ENCODE measurements around the gene TMEM179B. TPM values are rescaled to one million over a fixed set of nuclear protein-coding genes. Genes with fewer than 3 reads are reported as not detected.

The TMEM179B gene
- polyA plus RNA-seq, 1 donor (not counting 4 experiments of a cell fraction or from before 2014, with no cell fraction given) = 35.4 TPM

GRCh38 chr11:62830904-62831519, 43.8 kb downstream of the TMEM179B start:
- Histone ChIP-seq H3K9ac (ENCODE audit: control insufficient read depth, extremely low read depth, insufficient read depth, low read length) (peak overlapping the region; percentile 94), H3K9me3 (ENCODE audit: control insufficient read depth, low read depth, low read length) (no peaks in the 10 kb centered on the region), H3K9me1 (ENCODE audit: control insufficient read depth, extremely low read depth, insufficient read depth, low read length) (no peaks in the 10 kb centered on the region), H4K20me1 (ENCODE audit: control insufficient read depth, extremely low read depth, insufficient read depth, low read length) (no peaks in the 10 kb centered on the region), H3K4me2 (ENCODE audit: control insufficient read depth, extremely low read depth, insufficient read depth, low read depth, low read length) (peak overlapping the region; percentile 83), H3K4me3 (ENCODE audit: control insufficient read depth in 2 of 3, extremely low read depth in 1 of 3, insufficient read depth in 2 of 3, low read depth in 1 of 3, low read length in 3 of 3) (peak overlapping the region; percentile 89 to 99 (median 97)), H3K79me2 (ENCODE audit: control insufficient read depth, insufficient read depth, low read length) (peaks cover 47% of the 10 kb centered on the region), H2AFZ (ENCODE audit: control insufficient read depth, low read length) (peak overlapping the region; percentile 45), H3K4me1 (ENCODE audit: control insufficient read depth, extremely low read depth, insufficient read depth, low read length) (peaks cover 12% of the 10 kb centered on the region), H3K27me3 (ENCODE audit: control insufficient read depth, extremely low read depth, insufficient read depth, low read length) (no peaks in the 10 kb centered on the region), H3K36me3 (ENCODE audit: control insufficient read depth in 2 of 2, extremely low read depth in 1 of 2, insufficient read depth in 2 of 2, low read length in 2 of 2) (peaks cover 30 to 37% of the 10 kb centered on the region in 2 experiments), H3K27ac (ENCODE audit: control insufficient read depth, insufficient read depth, low read length) (peak overlapping the region; percentile 91)
- TF ChIP-seq EZH2 (IDR thresholded peaks at IDR 0.05; ENCODE audit: low read length) = no peak
- dilution Hi-C loops (cut with MboI; ENCODE audit: extremely low pct_ligation_motif_present, low sequenced_read_pairs) = no loop called here
- DNase-seq (ENCODE audit: low read depth, low spot score) = no peak
- no peak for FAIRE-seq

GRCh38 chr11:62831520-62832335, 44.5 kb downstream of the TMEM179B start, which contains the start of gene STX5:
Gene STX5 (minus strand): TSS chr11:62832051. CDS start chr11:62831243, 808 bp downstream.
- H3K4me2 ChIP-seq (ENCODE audit: control insufficient read depth, extremely low read depth, insufficient read depth, low read depth, low read length) = peak within 1 kb of the TSS; percentile 96
- dilution Hi-C loops (cut with MboI; ENCODE audit: extremely low pct_ligation_motif_present, low sequenced_read_pairs) = no loop called here
- H3K4me1 ChIP-seq (ENCODE audit: control insufficient read depth, extremely low read depth, insufficient read depth, low read length) = peaks cover 12% of the 10 kb centered on the region
- no peaks in the 10 kb centered on the region for H3K9me3 ChIP-seq (ENCODE audit: control insufficient read depth, low read depth, low read length)
- peak within 1 kb of the TSS; percentile 89 to 99 (median 97) for H3K4me3 ChIP-seq (ENCODE audit: control insufficient read depth in 2 of 3, extremely low read depth in 1 of 3, insufficient read depth in 2 of 3, low read depth in 1 of 3, low read length in 3 of 3)
- peak; percentile 23 for FAIRE-seq
- H3K36me3 ChIP-seq (ENCODE audit: control insufficient read depth in 2 of 2, extremely low read depth in 1 of 2, insufficient read depth in 2 of 2, low read length in 2 of 2) = peaks cover 31 to 37% of the 10 kb centered on the region in 2 experiments
- peak within 1 kb of the TSS; percentile 81 for H2AFZ ChIP-seq (ENCODE audit: control insufficient read depth, low read length)
- H4K20me1 ChIP-seq (ENCODE audit: control insufficient read depth, extremely low read depth, insufficient read depth, low read length) = no peaks in the 10 kb centered on the region
- H3K27ac ChIP-seq (ENCODE audit: control insufficient read depth, insufficient read depth, low read length) = peak within 1 kb of the TSS; percentile 91
- H3K9me1 ChIP-seq (ENCODE audit: control insufficient read depth, extremely low read depth, insufficient read depth, low read length) = no peaks in the 10 kb centered on the region
- H3K27me3 ChIP-seq (ENCODE audit: control insufficient read depth, extremely low read depth, insufficient read depth, low read length) = no peaks in the 10 kb centered on the region
- no peak for TF ChIP-seq EZH2 (IDR thresholded peaks at IDR 0.05; ENCODE audit: low read length)
- TF ChIP-seq CTCF (optimal IDR thresholded peaks at IDR 0.05 in 1 of 3, IDR thresholded peaks at IDR 0.05 in 1 of 3, conservative IDR thresholded peaks at IDR 0.05 in 1 of 3; ENCODE audit: extremely low read depth in 1 of 3, insufficient read depth in 2 of 3, low read length in 3 of 3) = no peak
- peaks cover 52% of the 10 kb centered on the region for H3K79me2 ChIP-seq (ENCODE audit: control insufficient read depth, insufficient read depth, low read length)
- H3K9ac ChIP-seq (ENCODE audit: control insufficient read depth, extremely low read depth, insufficient read depth, low read length) = peak within 1 kb of the TSS; percentile 94
- peak; percentile 92 for DNase-seq (ENCODE audit: low read depth, low spot score)
